Glutamatergic neuron (in vitro differentiated cells): ENCODE data around the gene DTNA. TPM values are rescaled to one million over a fixed set of nuclear protein-coding genes. Genes with fewer than 3 reads are reported as not detected.

Experiments
- DNase-seq: peaks from one replicate; pipeline ENCODE4 v3.0.0; 2022
- H3K27ac Mint-ChIP-seq: one replicate; pipeline ENCODE4 v1.8.0; 2020; ENCODE audit warnings: mild to moderate bottlenecking, mixed read lengths, inconsistent platforms; ENCODE audit not compliant: unreplicated experiment
- H3K27me3 Mint-ChIP-seq: one replicate; pipeline ENCODE4 v1.8.0; 2020; ENCODE audit warnings: mild to moderate bottlenecking, moderate library complexity, mixed read lengths, inconsistent platforms; ENCODE audit not compliant: unreplicated experiment
- H3K36me3 Mint-ChIP-seq: one replicate; pipeline ENCODE4 v1.8.0; 2020; ENCODE audit warnings: mild to moderate bottlenecking, mixed read lengths, inconsistent platforms; ENCODE audit not compliant: unreplicated experiment
- H3K4me1 Mint-ChIP-seq: one replicate; pipeline ENCODE4 v1.8.0; 2020; ENCODE audit warnings: mild to moderate bottlenecking, low read depth, mixed read lengths, inconsistent platforms; ENCODE audit not compliant: unreplicated experiment
- H3K4me3 Mint-ChIP-seq: one replicate; pipeline ENCODE4 v1.8.0; 2020; ENCODE audit warnings: mild to moderate bottlenecking, mixed read lengths, inconsistent platforms; ENCODE audit not compliant: unreplicated experiment
- H3K9me3 Mint-ChIP-seq: one replicate; pipeline ENCODE4 v1.8.0; 2020; ENCODE audit warnings: mild to moderate bottlenecking, moderate library complexity, mixed read lengths, inconsistent platforms; ENCODE audit not compliant: unreplicated experiment
- CTCF ChIP-seq: fragments of 200-600 bp; sonication (generic); IDR thresholded peaks from one replicate; pipeline ENCODE4 v1.5.0; 2021; ENCODE audit not compliant: partially characterized antibody, unreplicated experiment
- total RNA-seq: library from RNA; stranded (reverse); fragmentation: NEBNext Ultra II Directional; extraction: Animal tissue kit (Norgen Biotek cat#: 25700); gene quantifications from one replicate; pipeline ENCODE4 v1.2.1, GENCODE V29; 2021; ENCODE audit not compliant: unreplicated experiment

Gene DTNA
- total RNA-seq, 1 donor from 2014 or later = 29.5 TPM

- Mint-ChIP-seq H3K36me3 (no peaks in the 10 kb centered on the region), H3K27ac (no peak overlapping the region), H3K4me1 (no peaks in the 10 kb centered on the region), H3K4me3 (no peak overlapping the region), H3K9me3 (peaks cover 1% of the 10 kb centered on the region), H3K27me3 (no peaks in the 10 kb centered on the region)
- no peak for TF ChIP-seq CTCF
- DNase-seq = no peak
Observed at GRCh38 chr18:34800381-34800780, 90.3 kb downstream of the DTNA start.

- H3K4me1 Mint-ChIP-seq = no peaks in the 10 kb centered on the region
Observed at GRCh38 chr18:34801774-34802173, 91.7 kb downstream of the DTNA start.

GRCh38 chr18:34802959-34803358 lies 92.9 kb downstream of the DTNA start:
- Mint-ChIP-seq H3K4me1 (no peaks in the 10 kb centered on the region), H3K36me3 (no peaks in the 10 kb centered on the region), H3K4me3 (no peak overlapping the region), H3K9me3 (peaks cover 1% of the 10 kb centered on the region), H3K27me3 (no peaks in the 10 kb centered on the region), H3K27ac (no peak overlapping the region)
- TF ChIP-seq CTCF = no peak
- no peak for DNase-seq

More at GRCh38 chr18:34801774-34802173, 91.7 kb downstream of the DTNA start:
- Mint-ChIP-seq H3K27ac (no peak overlapping the region), H3K4me3 (no peak overlapping the region), H3K9me3 (peaks cover 1% of the 10 kb centered on the region), H3K36me3 (no peaks in the 10 kb centered on the region), H3K27me3 (no peaks in the 10 kb centered on the region)
- no peak for DNase-seq
- no peak for TF ChIP-seq CTCF

- no peak for DNase-seq
- no peak overlapping the region for H3K4me3 Mint-ChIP-seq
- no peaks in the 10 kb centered on the region for H3K36me3 Mint-ChIP-seq
- H3K4me1 Mint-ChIP-seq = no peaks in the 10 kb centered on the region
- H3K27ac Mint-ChIP-seq = no peak overlapping the region
- no peak for TF ChIP-seq CTCF
- no peaks in the 10 kb centered on the region for H3K27me3 Mint-ChIP-seq
- H3K9me3 Mint-ChIP-seq = peaks cover 1% of the 10 kb centered on the region
Observed at GRCh38 chr18:34803877-34804400, 93.8 kb downstream of the DTNA start.

- Mint-ChIP-seq H3K27me3 (no peaks in the 10 kb centered on the region), H3K4me1 (no peaks in the 10 kb centered on the region), H3K27ac (no peak overlapping the region), H3K36me3 (no peaks in the 10 kb centered on the region), H3K4me3 (no peak overlapping the region), H3K9me3 (peaks cover 1% of the 10 kb centered on the region)
- TF ChIP-seq CTCF = no peak
- DNase-seq = no peak
Observed at GRCh38 chr18:34805103-34805877, 95.2 kb downstream of the DTNA start.
